ENCODE results near the gene NFKBIZ. TPM values are rescaled to one million over a fixed set of nuclear protein-coding genes. Genes with fewer than 3 reads are reported as not detected.

Gene NFKBIZ
- total RNA-seq, 1 donor from 2014 or later, result 349 TPM

DNA sequence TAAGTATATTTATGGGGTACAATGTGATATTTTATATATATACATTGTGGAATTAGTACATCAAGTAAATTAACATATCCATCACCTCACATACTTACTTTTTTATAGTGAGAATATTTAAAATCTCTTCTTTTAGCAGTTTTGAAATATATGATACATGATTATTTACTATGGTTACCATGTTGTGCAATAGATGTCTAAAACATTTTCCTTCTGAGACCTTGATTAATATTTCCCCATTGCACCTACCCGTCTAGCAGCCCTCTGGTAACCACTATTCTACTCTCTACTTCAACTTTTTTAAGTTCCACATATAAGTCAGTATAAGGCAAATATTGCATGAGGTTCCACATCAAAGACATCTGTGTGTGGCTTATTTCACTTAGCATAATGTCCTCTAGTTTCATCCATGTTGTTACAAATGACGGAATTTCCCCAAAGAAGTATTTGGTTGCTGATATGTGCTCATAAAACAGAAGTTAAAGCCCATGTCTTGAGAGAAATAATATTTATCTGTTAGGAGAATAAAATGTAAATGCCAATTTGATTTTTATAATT, 29.6 kb upstream of the NFKBIZ start:
- intact Hi-C loops (cut with DNase I), result no loop called here
- no peak for DNase-seq (ENCODE audit: low spot score in 2 of 2)
- no peaks in the 10 kb centered on the region for H3K9me3 ChIP-seq
- H3K4me3 ChIP-seq, result no peak overlapping the region
- H3K27me3 ChIP-seq, result no peaks in the 10 kb centered on the region
- H3K27ac ChIP-seq, result no peak overlapping the region
- no peaks in the 10 kb centered on the region for H3K4me1 ChIP-seq
- H3K36me3 ChIP-seq, result peaks cover 20 to 23% of the 10 kb centered on the region in 2 donors
- TF ChIP-seq, protein P1, sequence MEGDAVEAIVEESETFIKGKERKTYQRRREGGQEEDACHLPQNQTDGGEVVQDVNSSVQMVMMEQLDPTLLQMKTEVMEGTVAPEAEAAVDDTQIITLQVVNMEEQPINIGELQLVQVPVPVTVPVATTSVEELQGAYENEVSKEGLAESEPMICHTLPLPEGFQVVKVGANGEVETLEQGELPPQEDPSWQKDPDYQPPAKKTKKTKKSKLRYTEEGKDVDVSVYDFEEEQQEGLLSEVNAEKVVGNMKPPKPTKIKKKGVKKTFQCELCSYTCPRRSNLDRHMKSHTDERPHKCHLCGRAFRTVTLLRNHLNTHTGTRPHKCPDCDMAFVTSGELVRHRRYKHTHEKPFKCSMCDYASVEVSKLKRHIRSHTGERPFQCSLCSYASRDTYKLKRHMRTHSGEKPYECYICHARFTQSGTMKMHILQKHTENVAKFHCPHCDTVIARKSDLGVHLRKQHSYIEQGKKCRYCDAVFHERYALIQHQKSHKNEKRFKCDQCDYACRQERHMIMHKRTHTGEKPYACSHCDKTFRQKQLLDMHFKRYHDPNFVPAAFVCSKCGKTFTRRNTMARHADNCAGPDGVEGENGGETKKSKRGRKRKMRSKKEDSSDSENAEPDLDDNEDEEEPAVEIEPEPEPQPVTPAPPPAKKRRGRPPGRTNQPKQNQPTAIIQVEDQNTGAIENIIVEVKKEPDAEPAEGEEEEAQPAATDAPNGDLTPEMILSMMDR (IDR thresholded peaks at IDR 0.05), result no peak

GRCh38 chr3:101821503-101821902, 27.8 kb upstream of the NFKBIZ start:
- Histone ChIP-seq H3K27ac (no peak overlapping the region), H3K4me1 (peaks cover 0 to 6% of the 10 kb centered on the region in 2 donors), H3K9me3 (no peaks in the 10 kb centered on the region), H3K27me3 (no peaks in the 10 kb centered on the region), H3K36me3 (peaks cover 20 to 23% of the 10 kb centered on the region in 2 donors), H3K4me3 (no peak overlapping the region)
- intact Hi-C loops (cut with DNase I), result no loop called here
- TF ChIP-seq, protein P1 (IDR thresholded peaks at IDR 0.05), result no peak
- DNase-seq (ENCODE audit: low spot score in 2 of 2), result no peak

- Histone ChIP-seq H3K9me3 (no peaks in the 10 kb centered on the region), H3K4me3 (no peak overlapping the region), H3K4me1 (peaks cover 0 to 10% of the 10 kb centered on the region in 2 donors), H3K27me3 (no peaks in the 10 kb centered on the region), H3K36me3 (peaks cover 10 to 11% of the 10 kb centered on the region in 2 donors), H3K27ac (no peak overlapping the region)
- no peak for DNase-seq (ENCODE audit: low spot score in 2 of 2)
- intact Hi-C loops (cut with DNase I), result no loop called here
- TF ChIP-seq, protein P1 (IDR thresholded peaks at IDR 0.05), result no peak
Observed at GRCh38 chr3:101823525-101823924, 25.8 kb upstream of the NFKBIZ start.

DNA sequence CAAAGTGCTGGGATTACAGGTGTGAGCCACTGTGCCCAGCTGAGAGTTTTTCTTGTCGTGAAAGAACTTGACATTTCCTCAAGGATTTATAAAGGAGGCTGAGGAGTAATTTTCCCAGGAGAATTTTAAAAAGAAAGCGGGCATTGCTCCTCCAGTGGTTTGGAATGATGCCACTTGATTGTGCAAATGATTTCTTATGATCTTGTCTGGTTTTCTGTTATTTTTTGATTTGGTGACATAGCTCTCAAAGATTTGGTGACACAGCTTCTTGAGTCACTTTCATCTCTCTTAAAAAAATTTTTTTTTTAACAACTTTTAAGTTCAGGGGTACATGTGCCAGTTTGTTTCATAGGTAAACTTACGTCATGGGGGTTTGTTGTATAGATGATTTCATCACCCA, 24.6 kb upstream of the NFKBIZ start:
- intact Hi-C loops (cut with DNase I), result no loop called here
- no peak for DNase-seq (ENCODE audit: low spot score in 2 of 2)
- peaks cover 10 to 11% of the 10 kb centered on the region in 2 donors for H3K36me3 ChIP-seq
- TF ChIP-seq, protein P1 (IDR thresholded peaks at IDR 0.05), result no peak
- no peaks in the 10 kb centered on the region for H3K9me3 ChIP-seq
- peaks cover 0 to 19% of the 10 kb centered on the region in 2 donors for H3K4me1 ChIP-seq
- H3K27me3 ChIP-seq, result no peaks in the 10 kb centered on the region
- H3K4me3 ChIP-seq, result no peak overlapping the region
- peak overlapping the region; percentile 19 to 36 for H3K27ac ChIP-seq

- intact Hi-C loops (cut with DNase I), result no loop called here
- Histone ChIP-seq H3K27ac (peak overlapping the region; percentile 78 to 87), H3K27me3 (no peaks in the 10 kb centered on the region), H3K36me3 (peaks cover 10% of the 10 kb centered on the region in 2 donors), H3K9me3 (no peaks in the 10 kb centered on the region), H3K4me1 (peaks cover 0 to 21% of the 10 kb centered on the region in 2 donors), H3K4me3 (no peak overlapping the region)
- TF ChIP-seq, protein P1 (IDR thresholded peaks at IDR 0.05), result no peak
- DNase-seq (ENCODE audit: low spot score in 2 of 2), result no peak
Observed at GRCh38 chr3:101825904-101826445, 23.3 kb upstream of the NFKBIZ start.

Data from ascending aorta (tissue), 2 donors.